HFF-Myc (cell line): ENCODE measurements around the gene SEMA5A.
"Not testable (repeated sequence)": the region's sequence is repeated elsewhere in the genome, so short reads cannot be mapped to it uniquely, and the experiment has no call there.

Experiments used
- DNase-seq: peaks from one replicate; pipeline ENCODE4 v3.0.0-alpha.2; 2011; ENCODE audit warnings: low read depth; ENCODE audit errors: extremely low read depth
- H3K4me3 ChIP-seq: replicated peaks from 2 replicates; pipeline ENCODE4 v1.5.1; 2011; ENCODE audit warnings: low read depth, mild to moderate bottlenecking, control low read depth, low read length
- CTCF ChIP-seq: IDR thresholded peaks from 2 replicates; pipeline ENCODE4 v1.5.1; 2012; ENCODE audit warnings: mild to moderate bottlenecking, low read depth, low read length, control low read depth; ENCODE audit errors: missing control alignments

The SEMA5A gene

DNA sequence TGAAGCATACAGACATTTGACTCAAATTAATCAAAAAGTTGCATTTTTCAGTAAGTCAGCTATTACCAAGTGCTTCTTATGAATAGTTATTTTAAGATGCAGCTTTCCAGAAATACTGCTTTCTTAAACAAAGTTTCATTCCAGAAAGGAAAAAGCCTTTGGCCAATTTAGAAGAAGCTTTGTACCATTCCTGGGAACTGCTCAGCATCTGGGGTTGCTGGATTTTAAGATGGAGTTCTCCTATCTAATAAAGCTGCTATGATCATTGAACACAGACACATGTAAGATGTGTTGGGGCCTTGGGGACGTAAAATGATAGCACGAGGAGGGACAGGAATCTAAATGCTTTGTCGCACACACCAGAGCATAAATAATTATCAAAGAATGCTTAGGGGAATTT lies 130.8 kb downstream of the SEMA5A start:
- no peak for DNase-seq
- no peak for TF ChIP-seq CTCF

DNA sequence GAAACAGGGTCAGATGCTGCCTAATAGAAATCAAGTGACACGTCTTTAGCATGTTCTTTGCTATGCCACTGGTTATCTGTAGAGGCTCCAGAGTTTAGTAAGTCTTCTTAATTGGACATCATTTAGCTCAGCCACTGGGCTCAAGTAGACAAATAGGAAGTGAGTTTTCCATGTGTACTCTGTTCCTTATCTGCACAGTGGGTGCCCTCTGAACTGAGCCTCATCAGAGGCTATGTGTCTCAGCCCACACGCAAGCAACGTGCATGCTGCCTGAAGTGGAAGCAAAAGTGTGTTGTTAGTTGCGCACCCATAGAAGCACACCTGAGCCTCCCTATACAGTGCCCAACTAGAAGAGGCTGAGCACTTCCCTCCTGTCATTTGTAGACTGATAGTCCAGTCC lies 134.7 kb downstream of the SEMA5A start:
- no peak overlapping the region for H3K4me3 ChIP-seq
- no peak for DNase-seq
- no peak for TF ChIP-seq CTCF

More for the DNA sequence above, 130.8 kb downstream of the SEMA5A start:
- no peak overlapping the region for H3K4me3 ChIP-seq

GRCh38 chr5:9409413-9409960 lies 136.4 kb downstream of the SEMA5A start:
- DNase-seq = no peak
- H3K4me3 ChIP-seq = no peak overlapping the region
- no peak for TF ChIP-seq CTCF

DNA sequence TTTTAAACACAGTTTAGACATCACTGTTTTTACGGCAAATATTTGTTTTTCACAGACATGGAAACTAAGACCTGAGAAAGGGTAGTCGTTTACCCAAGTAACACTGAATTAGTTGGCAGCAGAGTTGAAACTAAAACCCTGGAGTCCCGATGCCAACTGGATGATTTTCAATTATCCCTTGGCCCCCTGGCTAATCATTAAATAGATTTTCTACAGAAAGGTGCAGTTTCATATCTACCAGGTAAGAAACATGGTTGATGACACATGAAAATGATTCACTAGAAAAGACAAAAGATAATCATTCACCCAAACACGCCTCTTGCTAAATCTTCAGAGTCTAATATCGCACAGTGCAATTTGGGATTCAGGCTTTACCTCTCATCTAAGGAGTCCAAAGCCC lies 136.9 kb downstream of the SEMA5A start:
- no peak overlapping the region for H3K4me3 ChIP-seq
- DNase-seq = no peak
- no peak for TF ChIP-seq CTCF

DNA sequence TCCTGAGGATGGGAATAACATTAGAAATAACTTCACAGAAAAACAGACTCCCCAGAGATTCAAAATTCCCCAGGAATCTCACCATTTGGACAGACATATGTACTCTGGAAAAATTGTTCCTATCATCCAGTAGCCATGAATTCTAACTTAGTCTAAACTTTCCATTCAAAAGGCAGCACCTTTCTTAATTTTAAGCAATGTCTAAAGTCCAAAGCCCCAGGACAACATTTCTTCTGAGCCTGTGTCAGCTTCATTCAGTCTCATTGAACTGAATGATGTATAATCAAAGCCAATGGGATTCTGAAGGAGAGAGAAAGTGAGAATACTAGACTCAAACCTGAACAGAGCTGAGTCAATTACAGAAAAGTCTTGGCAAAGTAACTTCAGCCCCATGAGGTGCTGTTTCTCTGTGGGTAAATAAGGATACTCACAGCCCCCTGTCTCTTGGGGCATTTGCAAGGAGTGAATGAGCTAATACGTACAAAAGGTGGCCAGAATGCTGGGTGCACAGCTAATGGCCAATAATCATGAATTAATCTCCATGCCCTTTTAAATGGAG lies 140.6 kb downstream of the SEMA5A start:
- no peak for TF ChIP-seq CTCF
- no peak for DNase-seq
- H3K4me3 ChIP-seq = no peak overlapping the region

DNA sequence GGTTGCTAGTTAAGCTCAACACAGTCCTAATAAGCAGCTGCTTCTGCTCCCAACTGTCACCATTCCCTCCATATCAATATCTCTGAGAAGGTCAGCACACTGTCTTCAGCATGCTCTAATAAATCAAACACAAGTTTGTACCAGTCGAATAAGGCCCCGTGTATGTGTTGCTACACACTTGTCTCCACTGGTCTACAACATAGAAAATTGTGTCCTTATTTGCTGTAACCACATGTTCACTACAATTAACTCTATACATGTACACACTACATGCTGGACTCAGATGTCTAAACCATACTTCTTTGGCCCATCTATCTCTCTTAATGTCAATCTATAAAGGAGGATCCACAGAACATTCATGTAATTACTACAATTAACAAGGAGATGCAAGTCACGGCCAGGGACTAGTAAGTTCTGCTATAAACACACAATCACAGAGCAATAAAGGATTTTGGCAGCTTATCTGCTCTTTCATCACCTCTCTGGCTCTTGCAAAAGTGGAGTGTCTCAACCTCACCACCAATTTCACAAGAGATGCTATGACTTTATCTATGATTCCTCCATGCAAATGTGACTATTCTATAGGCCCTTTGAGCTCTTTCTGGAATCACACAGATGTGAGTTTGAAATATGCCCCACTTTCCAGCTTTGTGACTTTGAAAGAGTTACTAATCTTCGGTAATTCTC lies 143.9 kb downstream of the SEMA5A start:
- no peak for TF ChIP-seq CTCF
- no peak overlapping the region for H3K4me3 ChIP-seq
- no peak for DNase-seq

- not testable (repeated sequence) for H3K4me3 ChIP-seq, DNase-seq
These were observed 146.1 kb downstream of the SEMA5A start for GRCh38 chr5:9399783-9400182.
